ENCODE measurements around the gene PIK3AP1. TPM values are rescaled to one million over a fixed set of nuclear protein-coding genes. Genes with fewer than 3 reads are reported as not detected.
A peak's percentile ranks its signal among the peaks of the same experiment; 100 is the strongest.

Gene PIK3AP1
- total RNA-seq, 1 donor from 2014 or later, result 6.7 TPM

GRCh38 chr10:96646301-96646700, 74.0 kb downstream of the PIK3AP1 start:
- peaks cover 25% of the 10 kb centered on the region for H3K36me3 Mint-ChIP-seq (ENCODE audit: low read depth, unreplicated experiment)
- no peak overlapping the region for H2AFZ ChIP-seq (ENCODE audit: low read depth, low read length)
- H3K9me3 Mint-ChIP-seq (ENCODE audit: unreplicated experiment), result peaks cover 7% of the 10 kb centered on the region
- no peaks in the 10 kb centered on the region for H3K4me1 Mint-ChIP-seq (ENCODE audit: low read depth, unreplicated experiment)
- H3K27ac Mint-ChIP-seq (ENCODE audit: unreplicated experiment), result no peak overlapping the region
- FAIRE-seq (no peak), DNase-seq (ENCODE audit: low read depth) (no peak)
- H3K27me3 ChIP-seq (ENCODE audit: insufficient read depth, low read length), result peaks cover 4% of the 10 kb centered on the region
- peaks cover 8% of the 10 kb centered on the region for H3K27me3 Mint-ChIP-seq (ENCODE audit: low read depth, unreplicated experiment)
- no peak overlapping the region for H3K4me2 ChIP-seq (ENCODE audit: low read length)
- no peaks in the 10 kb centered on the region for H4K20me1 ChIP-seq (ENCODE audit: insufficient read depth, low read length)
- no peak overlapping the region for H3K9ac ChIP-seq (ENCODE audit: low read length)
- H3K36me3 ChIP-seq (ENCODE audit: insufficient read depth, low read length), result no peaks in the 10 kb centered on the region
- no peaks in the 10 kb centered on the region for H3K4me1 ChIP-seq (ENCODE audit: insufficient read depth, low read length)
- H3K4me3 ChIP-seq (ENCODE audit: insufficient read depth, low read depth, low read length), result no peak overlapping the region
- no peaks in the 10 kb centered on the region for H3K79me2 ChIP-seq (ENCODE audit: insufficient read depth, low read length)
- H3K9me3 ChIP-seq (ENCODE audit: insufficient read depth, low read depth, low read length), result no peaks in the 10 kb centered on the region
- no peak overlapping the region for H3K27ac ChIP-seq (ENCODE audit: low read depth, low read length)
- H3K4me3 Mint-ChIP-seq (ENCODE audit: unreplicated experiment), result no peak overlapping the region
- TF ChIP-seq EZH2 (IDR thresholded peaks at IDR 0.05; ENCODE audit: insufficient read depth, low read length) (no peak), CTCF (IDR thresholded peaks at IDR 0.05; ENCODE audit: insufficient read depth, low read depth, low read length) (no peak)

GRCh38 chr10:96645191-96645721, 75.1 kb downstream of the PIK3AP1 start:
- H3K9ac ChIP-seq (ENCODE audit: low read length), result no peak overlapping the region
- H3K4me2 ChIP-seq (ENCODE audit: low read length), result no peak overlapping the region
- no peak overlapping the region for H2AFZ ChIP-seq (ENCODE audit: low read depth, low read length)
- H3K36me3 ChIP-seq (ENCODE audit: insufficient read depth, low read length), result no peaks in the 10 kb centered on the region
- peak overlapping the region; percentile 54 for H3K27ac Mint-ChIP-seq (ENCODE audit: unreplicated experiment)
- peaks cover 2% of the 10 kb centered on the region for H3K9me3 Mint-ChIP-seq (ENCODE audit: unreplicated experiment)
- no peaks in the 10 kb centered on the region for H4K20me1 ChIP-seq (ENCODE audit: insufficient read depth, low read length)
- no peaks in the 10 kb centered on the region for H3K9me3 ChIP-seq (ENCODE audit: insufficient read depth, low read depth, low read length)
- TF ChIP-seq CTCF (IDR thresholded peaks at IDR 0.05; ENCODE audit: insufficient read depth, low read depth, low read length), result no peak
- TF ChIP-seq EZH2 (IDR thresholded peaks at IDR 0.05; ENCODE audit: insufficient read depth, low read length), result no peak
- H3K4me3 Mint-ChIP-seq (ENCODE audit: unreplicated experiment), result no peak overlapping the region
- peaks cover 14% of the 10 kb centered on the region for H3K36me3 Mint-ChIP-seq (ENCODE audit: low read depth, unreplicated experiment)
- FAIRE-seq, result no peak
- no peaks in the 10 kb centered on the region for H3K4me1 ChIP-seq (ENCODE audit: insufficient read depth, low read length)
- no peak overlapping the region for H3K27ac ChIP-seq (ENCODE audit: low read depth, low read length)
- H3K27me3 ChIP-seq (ENCODE audit: insufficient read depth, low read length), result peaks cover 4% of the 10 kb centered on the region
- H3K27me3 Mint-ChIP-seq (ENCODE audit: low read depth, unreplicated experiment), result peaks cover 4% of the 10 kb centered on the region
- no peak overlapping the region for H3K4me3 ChIP-seq (ENCODE audit: insufficient read depth, low read depth, low read length)
- no peaks in the 10 kb centered on the region for H3K79me2 ChIP-seq (ENCODE audit: insufficient read depth, low read length)
- DNase-seq (ENCODE audit: low read depth), result no peak
- H3K4me1 Mint-ChIP-seq (ENCODE audit: low read depth, unreplicated experiment), result peaks cover 2% of the 10 kb centered on the region

GRCh38 chr10:96643920-96644319, 76.4 kb downstream of the PIK3AP1 start:
- peaks cover 2% of the 10 kb centered on the region for H3K27me3 Mint-ChIP-seq (ENCODE audit: low read depth, unreplicated experiment)
- H3K4me1 Mint-ChIP-seq (ENCODE audit: low read depth, unreplicated experiment), result peaks cover 2% of the 10 kb centered on the region
- Histone ChIP-seq H3K4me2 (ENCODE audit: low read length) (no peak overlapping the region), H3K27me3 (ENCODE audit: insufficient read depth, low read length) (no peaks in the 10 kb centered on the region), H3K79me2 (ENCODE audit: insufficient read depth, low read length) (no peaks in the 10 kb centered on the region), H2AFZ (ENCODE audit: low read depth, low read length) (no peak overlapping the region), H3K36me3 (ENCODE audit: insufficient read depth, low read length) (no peaks in the 10 kb centered on the region), H3K4me1 (ENCODE audit: insufficient read depth, low read length) (no peaks in the 10 kb centered on the region), H3K27ac (ENCODE audit: low read depth, low read length) (no peak overlapping the region), H3K9ac (ENCODE audit: low read length) (no peak overlapping the region), H3K4me3 (ENCODE audit: insufficient read depth, low read depth, low read length) (no peak overlapping the region), H3K9me3 (ENCODE audit: insufficient read depth, low read depth, low read length) (no peaks in the 10 kb centered on the region), H4K20me1 (ENCODE audit: insufficient read depth, low read length) (no peaks in the 10 kb centered on the region)
- peaks cover 5% of the 10 kb centered on the region for H3K9me3 Mint-ChIP-seq (ENCODE audit: unreplicated experiment)
- TF ChIP-seq EZH2 (IDR thresholded peaks at IDR 0.05; ENCODE audit: insufficient read depth, low read length) (no peak), CTCF (IDR thresholded peaks at IDR 0.05; ENCODE audit: insufficient read depth, low read depth, low read length) (no peak)
- H3K4me3 Mint-ChIP-seq (ENCODE audit: unreplicated experiment), result no peak overlapping the region
- no peak overlapping the region for H3K27ac Mint-ChIP-seq (ENCODE audit: unreplicated experiment)
- peaks cover 11% of the 10 kb centered on the region for H3K36me3 Mint-ChIP-seq (ENCODE audit: low read depth, unreplicated experiment)
- no peak for DNase-seq (ENCODE audit: low read depth)
- FAIRE-seq, result no peak

Data from astrocyte (in vitro differentiated cells and primary cell).